NCI-H2171 (cell line): ENCODE results near the gene GRK4.
"Not testable (repeated sequence)": the region's sequence is repeated elsewhere in the genome, so short reads cannot be mapped to it uniquely, and the experiment has no call there.

Experiments used
- DNase-seq: peaks from one replicate; lab custom pipeline; 2025; lab: John Stamatoyannopoulos, UW

GRK4 gene

DNA sequence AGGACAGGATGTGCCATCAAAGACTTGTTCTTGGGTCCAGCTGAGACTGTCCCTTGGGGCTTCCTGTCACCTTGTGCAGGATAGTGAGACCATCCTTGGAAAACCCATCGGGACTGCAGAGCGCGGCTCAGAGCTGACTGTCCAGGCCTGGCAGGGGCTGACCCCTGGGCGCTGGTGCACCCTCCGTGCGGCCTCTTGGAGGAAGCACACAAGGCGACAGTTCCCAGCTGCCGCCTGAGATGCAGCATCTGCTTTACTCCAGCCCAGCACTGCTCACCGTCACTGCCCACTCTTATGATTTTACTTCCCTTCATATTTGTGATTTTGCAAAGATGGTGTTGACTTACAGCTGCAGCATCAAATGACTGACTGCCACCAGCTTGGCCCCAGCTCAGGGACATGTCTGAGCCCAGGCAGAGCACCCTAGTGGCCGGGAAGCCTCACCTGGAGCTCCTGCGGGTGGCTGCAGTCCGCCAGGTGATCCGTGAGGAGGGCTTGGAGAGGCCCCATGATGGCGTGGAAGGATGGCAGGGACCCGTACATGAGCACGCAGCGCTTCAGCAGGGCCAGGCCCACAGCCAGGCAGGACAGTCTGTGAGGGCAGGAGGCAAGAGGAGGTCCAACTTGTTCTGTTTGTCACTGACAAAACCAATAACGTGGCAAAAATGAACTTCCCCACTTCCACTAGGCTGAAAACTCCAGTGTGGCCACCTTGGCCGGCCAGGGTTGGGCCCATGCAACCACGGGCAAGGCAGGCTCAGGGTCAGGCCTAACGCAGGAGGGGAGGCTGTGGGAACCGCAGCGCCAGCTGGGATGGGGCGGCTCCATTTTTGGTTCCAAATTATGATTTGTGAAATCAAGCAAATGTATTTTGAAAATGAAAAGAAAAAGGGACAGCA is 22.0 kb upstream of the GRK4 start:
- no peak for DNase-seq

- DNase-seq: no peak
Measured at GRCh38 chr4:2942037-2942531, 21.3 kb upstream of the GRK4 start.

DNA sequence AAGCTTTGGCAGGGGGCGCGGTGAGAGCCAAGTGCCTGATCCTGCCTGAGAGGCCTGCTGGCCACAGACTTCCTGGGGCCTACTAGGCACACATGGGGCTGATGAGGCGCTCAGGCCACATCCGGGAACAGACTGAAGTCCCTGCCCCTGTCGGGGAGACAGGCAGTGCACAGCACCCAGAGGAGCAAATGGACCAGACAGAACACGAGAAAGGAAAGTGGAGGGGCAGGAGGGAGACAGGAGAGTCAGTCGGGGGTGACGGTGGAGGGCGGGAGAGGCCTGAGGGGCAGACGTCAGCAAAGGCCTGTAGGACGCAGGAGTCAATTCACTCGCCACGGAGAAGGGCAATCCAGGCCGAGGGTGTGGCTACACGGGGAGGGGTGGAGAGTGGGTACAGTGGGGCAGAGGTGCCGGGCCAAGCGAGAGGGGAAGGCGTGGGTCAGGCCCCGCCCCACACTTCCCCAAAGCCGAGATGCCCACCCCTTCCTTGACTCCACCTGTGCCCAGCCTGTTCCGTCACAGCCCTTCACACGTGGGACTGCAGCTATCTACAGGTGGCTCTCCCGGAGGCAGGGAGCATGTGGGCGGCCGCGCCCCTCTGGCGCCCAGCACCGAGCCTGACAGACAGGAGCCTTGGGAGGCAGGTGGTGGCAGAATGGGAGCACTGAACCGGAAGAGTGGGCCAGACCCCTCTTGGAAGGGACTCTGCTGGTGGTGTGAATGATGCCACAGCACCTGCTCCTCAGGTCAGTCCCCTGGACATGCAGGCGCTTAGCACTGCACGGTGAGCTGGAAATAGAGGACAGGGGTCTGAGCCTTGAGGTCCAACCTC is 20.6 kb upstream of the GRK4 start:
- no peak for DNase-seq

GRCh38 chr4:2943364-2944090 is 19.8 kb upstream of the GRK4 start:
- DNase-seq: no peak

DNA sequence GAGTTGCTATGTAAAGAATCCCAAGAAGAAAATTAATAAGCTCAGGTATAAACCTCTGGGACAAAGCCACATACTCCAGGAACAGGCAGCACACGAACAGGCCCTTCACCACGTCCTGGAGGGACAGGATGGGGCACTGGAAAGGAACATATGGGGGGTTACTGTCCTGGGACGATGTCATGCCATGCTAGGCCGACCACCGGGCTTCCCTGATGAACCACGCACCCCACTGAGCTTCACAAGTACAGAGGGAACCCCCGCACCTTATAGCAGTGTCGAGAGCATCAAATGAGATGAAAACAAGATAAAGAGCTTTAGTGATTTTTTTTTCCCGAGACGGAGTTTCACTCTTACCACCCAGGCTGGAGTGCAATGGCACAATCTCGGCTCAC is 19.3 kb upstream of the GRK4 start:
- no peak for DNase-seq

GRCh38 chr4:2944586-2945526 is 18.5 kb upstream of the GRK4 start:
- no peak for DNase-seq

DNA sequence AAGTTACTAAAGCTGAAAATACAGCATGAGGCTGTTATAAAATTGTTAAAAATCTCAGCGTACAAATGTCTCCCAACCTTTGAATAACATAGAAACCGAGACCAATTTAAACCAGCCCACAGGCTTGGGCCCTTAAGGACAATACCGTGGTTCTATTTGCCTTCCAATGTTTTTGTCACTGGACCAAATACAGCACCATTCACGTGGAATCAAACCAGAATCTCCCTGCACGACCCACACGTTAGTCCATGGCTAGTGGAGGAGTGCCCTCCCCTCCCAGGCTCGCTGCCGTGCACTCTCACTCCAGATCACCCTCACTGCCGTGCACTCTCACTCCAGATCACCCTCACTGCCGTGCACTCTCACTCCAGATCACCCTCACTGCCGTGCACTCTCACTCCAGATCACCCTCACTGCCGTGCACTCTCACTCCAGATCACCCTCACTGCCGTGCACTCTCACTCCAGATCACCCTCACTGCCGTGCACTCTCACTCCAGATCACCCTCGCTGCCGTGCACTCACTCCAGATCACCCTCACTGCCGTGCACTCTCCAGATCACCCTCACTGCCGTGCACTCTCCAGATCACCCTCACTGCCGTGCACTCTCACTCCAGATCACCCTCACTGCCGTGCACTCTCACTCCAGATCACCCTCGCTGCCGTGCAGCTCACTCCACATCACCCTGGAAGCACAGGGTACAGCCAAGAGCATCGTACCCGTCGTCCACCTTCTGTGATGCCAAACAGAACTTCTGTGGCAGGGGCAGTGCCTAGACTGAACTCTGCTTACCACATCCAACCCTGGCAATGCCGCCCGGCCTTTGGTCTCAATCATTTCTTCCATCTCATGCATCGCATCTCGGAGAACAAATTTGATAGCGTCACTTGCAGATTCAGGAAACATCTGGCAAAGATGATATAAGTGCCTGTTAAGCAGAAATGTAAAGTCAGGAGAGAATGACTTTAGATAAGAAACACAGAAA is 17.5 kb upstream of the GRK4 start:
- DNase-seq: not testable (repeated sequence)

GRCh38 chr4:2946812-2947600 is 16.4 kb upstream of the GRK4 start:
- no peak for DNase-seq

DNA sequence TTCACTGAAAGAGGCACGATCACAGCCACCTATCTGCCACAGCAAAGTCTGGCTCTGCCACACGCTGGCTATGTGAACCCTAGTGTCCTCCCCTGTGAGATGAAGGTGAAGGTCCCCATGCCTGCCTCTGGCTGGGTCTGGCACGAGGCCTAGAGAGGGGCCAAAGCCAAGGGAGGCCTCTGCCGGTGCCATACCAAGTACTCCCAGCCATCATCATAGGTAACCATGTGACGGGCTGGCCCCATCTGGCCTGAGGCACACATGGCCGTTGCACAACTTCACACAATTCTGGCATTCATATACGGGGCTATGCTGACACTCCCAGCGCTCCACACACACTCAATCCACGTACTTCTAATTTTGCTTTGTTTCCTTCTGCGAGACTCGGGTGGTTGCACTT is 15.4 kb upstream of the GRK4 start:
- DNase-seq: no peak

- DNase-seq: no peak
Measured at GRCh38 chr4:2948895-2949781, 14.2 kb upstream of the GRK4 start.

- no peak for DNase-seq
Measured at GRCh38 chr4:2949782-2950125, 13.6 kb upstream of the GRK4 start.

DNA sequence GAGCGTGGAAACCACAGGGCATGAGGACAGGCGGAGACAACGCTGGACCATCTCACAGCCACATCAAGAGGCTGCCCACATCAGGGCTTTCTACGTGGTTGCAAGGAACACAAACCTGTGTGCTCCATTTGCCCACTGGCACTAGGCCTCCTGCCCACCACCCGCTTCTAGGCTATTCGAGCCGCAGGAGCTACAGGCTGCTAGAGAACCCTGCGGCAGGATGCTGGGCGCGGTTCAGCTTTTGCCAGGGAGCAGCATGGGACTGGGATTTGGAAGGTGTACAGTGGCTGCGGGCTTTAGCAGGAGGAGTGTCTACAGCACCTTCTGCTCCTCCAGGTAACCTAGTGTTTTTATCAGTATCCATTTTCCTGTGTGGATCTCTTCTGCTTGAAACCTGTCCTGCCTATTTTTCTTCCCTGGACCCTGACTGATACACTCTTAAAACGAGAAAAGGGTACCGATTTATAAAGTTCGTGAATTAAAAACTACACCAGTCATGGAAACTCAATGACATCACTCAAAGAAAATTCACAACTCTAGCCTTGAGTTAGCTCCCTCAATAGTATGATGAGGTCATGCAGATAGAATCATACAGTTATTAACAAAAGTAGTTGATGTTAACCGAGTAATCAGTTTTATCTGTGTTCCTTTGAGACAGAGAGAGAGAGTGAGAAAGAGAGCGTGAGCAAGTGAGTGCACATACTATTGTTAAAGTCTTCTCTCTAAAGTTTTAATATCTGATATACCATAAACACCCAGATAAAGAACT is 13.0 kb upstream of the GRK4 start:
- DNase-seq: no peak

- no peak for DNase-seq
Measured at GRCh38 chr4:2953496-2953895, 9.9 kb upstream of the GRK4 start.

- DNase-seq: no peak
Measured at GRCh38 chr4:2954358-2955185, 8.8 kb upstream of the GRK4 start.

DNA sequence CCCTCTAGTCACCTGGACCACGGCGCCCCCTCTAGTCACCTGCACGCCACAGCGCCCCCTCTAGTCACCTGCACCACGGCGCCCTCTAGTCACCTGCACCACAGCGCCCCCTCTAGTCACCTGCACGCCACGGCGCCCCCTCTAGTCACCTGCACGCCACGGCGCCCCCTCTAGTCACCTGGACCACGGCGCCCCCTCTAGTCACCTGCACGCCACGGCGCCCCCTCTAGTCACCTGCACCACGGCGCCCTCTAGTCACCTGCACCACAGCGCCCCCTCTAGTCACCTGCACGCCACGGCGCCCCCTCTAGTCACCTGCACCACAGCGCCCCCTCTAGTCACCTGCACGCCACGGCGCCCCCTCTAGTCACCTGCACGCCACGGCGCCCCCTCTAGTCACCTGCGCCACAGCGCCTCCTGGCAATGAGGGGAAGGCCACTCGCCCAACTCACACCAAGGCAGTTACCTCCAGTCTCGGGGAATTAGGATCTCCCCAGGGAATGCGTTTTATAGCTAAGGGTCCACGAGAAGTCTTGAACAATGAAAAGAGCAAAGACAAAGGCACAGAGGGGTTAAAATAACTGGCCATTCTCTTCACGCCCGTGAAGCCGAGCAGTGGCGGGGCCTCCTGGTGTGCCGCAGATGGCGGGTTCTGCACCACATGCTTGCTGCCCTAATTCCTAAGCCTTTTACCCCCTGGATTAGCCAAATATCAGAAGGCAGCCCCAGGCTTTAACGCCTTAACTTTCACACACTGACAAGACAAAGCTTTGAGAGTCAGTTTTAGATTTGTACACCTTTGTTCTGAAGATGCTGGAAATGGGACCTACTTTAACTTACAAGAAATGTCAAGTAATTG is 8.0 kb upstream of the GRK4 start:
- DNase-seq: not testable (repeated sequence)

- DNase-seq: no peak
Measured at GRCh38 chr4:2958446-2958845, 4.9 kb upstream of the GRK4 start.
